Tibial nerve (tissue), 4 donors: ENCODE results near the gene FMN1.

ENCODE experiments used
- CTCF ChIP-seq, 5 experiments: fragments of 200-600 bp in 3 of 5; fragments of 450-650 bp in 2 of 5; sonication (generic) in 3 of 5; IDR thresholded peaks; one replicate each; pipeline ENCODE4 v1.5.1; 2016 to 2019; ENCODE audit warnings: antibody characterized with exemption in 5 of 5, mild to moderate bottlenecking in 3 of 5, moderate library complexity in 2 of 5
- EP300 ChIP-seq, 2 donors: sonication (generic); formaldehyde crosslinking; IDR thresholded peaks; one replicate each; pipeline ENCODE4 v1.6.1; 2017; ENCODE audit warnings: antibody characterized with exemption in 2 of 2, mild to moderate bottlenecking in 1 of 2
- POLR2A ChIP-seq, 2 donors: fragments of 450-650 bp; IDR thresholded peaks; one replicate each; pipeline ENCODE4 v1.6.1; 2017; ENCODE audit warnings: antibody characterized with exemption in 2 of 2, mild to moderate bottlenecking in 2 of 2, moderate library complexity in 2 of 2

GRCh38 chr15:32919749-32920414 is 274.6 kb downstream of the FMN1 start:
- TF ChIP-seq CTCF (IDR thresholded peaks at IDR 0.05) = no peak
- no peak for TF ChIP-seq EP300 (IDR thresholded peaks at IDR 0.05)
- TF ChIP-seq POLR2A (IDR thresholded peaks at IDR 0.05) = no peak
